GM12892 (cell line): ENCODE measurements around the gene OTULIN.

Source experiments
- POLR2A ChIP-seq: IDR thresholded peaks from 2 replicates; pipeline ENCODE4 v1.6.1; 2011; ENCODE audit warnings: low read depth, low read length, control low read depth
- POLR2AphosphoS5 ChIP-seq: IDR thresholded peaks from 2 replicates; pipeline ENCODE4 v1.6.1; 2011; ENCODE audit warnings: low read depth, low read length, control low read depth
- TAF1 ChIP-seq: IDR thresholded peaks from 2 replicates; pipeline ENCODE4 v1.6.1; 2011; ENCODE audit warnings: low read depth, mild to moderate bottlenecking, control low read depth, low read length, borderline replicate concordance

DNA sequence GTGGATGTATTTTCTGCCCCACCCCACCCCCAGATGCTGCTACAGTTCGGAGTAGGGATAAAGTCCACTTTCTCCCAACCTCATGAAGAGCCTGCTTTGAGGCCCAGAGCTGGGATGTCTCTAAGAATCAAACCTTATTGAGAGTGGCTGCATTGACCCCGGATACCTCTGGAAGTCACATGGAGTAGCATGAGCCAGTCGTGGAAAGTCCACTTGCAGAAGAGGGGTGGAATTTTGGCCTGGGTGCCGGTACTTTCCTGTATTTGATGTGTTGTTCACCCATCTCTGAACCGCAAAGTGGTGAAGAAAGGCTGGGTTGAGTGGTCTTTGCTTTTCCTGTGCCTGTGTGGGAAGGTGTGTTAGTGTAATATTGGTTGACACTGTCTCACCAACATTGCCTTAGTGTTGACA, 3.7 kb downstream of the OTULIN start:
- TF ChIP-seq POLR2A (no peak), TAF1 (no peak), POLR2AphosphoS5 (no peak)
